Measurements from ENCODE around the gene MIPOL1. TPM values are rescaled to one million over a fixed set of nuclear protein-coding genes. Genes with fewer than 3 reads are reported as not detected.

MIPOL1 gene
- total RNA-seq, 1 experiment from 2014 or later: 15.4 TPM

GRCh38 chr14:37417151-37417550, 219.4 kb downstream of the MIPOL1 start:
- H3K27me3 ChIP-seq (ENCODE audit: insufficient read depth, low read length): no peaks in the 10 kb centered on the region
- no peaks in the 10 kb centered on the region for H3K9me2 ChIP-seq (ENCODE audit: insufficient read depth)
- H2AFZ ChIP-seq (ENCODE audit: low read depth, low read length, poor library complexity, severe bottlenecking): no peak overlapping the region
- H4K20me1 ChIP-seq (ENCODE audit: insufficient read depth): no peaks in the 10 kb centered on the region
- no peak for DNase-seq (ENCODE audit: low read depth, low spot score)
- TF ChIP-seq CBX3 (IDR thresholded peaks at IDR 0.05; ENCODE audit: low read depth) (no peak), FOSL1 (IDR thresholded peaks at IDR 0.05; ENCODE audit: low read depth) (no peak), ELF1 (IDR thresholded peaks at IDR 0.05; ENCODE audit: borderline replicate concordance, low read depth) (no peak), POLR2A (IDR thresholded peaks at IDR 0.05; ENCODE audit: borderline replicate concordance, extremely low read depth, insufficient read depth, insufficient read length) (no peak), ZNF274 (IDR thresholded peaks at IDR 0.05; ENCODE audit: low read depth, low read length) (no peak), SIN3A (IDR thresholded peaks at IDR 0.05; ENCODE audit: low read depth) (no peak), CEBPB (IDR thresholded peaks at IDR 0.05; ENCODE audit: low read depth) (no peak), SP1 (IDR thresholded peaks at IDR 0.05; ENCODE audit: low read depth) (no peak)
- TF ChIP-seq, protein P1, sequence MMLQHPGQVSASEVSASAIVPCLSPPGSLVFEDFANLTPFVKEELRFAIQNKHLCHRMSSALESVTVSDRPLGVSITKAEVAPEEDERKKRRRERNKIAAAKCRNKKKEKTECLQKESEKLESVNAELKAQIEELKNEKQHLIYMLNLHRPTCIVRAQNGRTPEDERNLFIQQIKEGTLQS (IDR thresholded peaks at IDR 0.05): no peak
- TF ChIP-seq, protein P2, sequence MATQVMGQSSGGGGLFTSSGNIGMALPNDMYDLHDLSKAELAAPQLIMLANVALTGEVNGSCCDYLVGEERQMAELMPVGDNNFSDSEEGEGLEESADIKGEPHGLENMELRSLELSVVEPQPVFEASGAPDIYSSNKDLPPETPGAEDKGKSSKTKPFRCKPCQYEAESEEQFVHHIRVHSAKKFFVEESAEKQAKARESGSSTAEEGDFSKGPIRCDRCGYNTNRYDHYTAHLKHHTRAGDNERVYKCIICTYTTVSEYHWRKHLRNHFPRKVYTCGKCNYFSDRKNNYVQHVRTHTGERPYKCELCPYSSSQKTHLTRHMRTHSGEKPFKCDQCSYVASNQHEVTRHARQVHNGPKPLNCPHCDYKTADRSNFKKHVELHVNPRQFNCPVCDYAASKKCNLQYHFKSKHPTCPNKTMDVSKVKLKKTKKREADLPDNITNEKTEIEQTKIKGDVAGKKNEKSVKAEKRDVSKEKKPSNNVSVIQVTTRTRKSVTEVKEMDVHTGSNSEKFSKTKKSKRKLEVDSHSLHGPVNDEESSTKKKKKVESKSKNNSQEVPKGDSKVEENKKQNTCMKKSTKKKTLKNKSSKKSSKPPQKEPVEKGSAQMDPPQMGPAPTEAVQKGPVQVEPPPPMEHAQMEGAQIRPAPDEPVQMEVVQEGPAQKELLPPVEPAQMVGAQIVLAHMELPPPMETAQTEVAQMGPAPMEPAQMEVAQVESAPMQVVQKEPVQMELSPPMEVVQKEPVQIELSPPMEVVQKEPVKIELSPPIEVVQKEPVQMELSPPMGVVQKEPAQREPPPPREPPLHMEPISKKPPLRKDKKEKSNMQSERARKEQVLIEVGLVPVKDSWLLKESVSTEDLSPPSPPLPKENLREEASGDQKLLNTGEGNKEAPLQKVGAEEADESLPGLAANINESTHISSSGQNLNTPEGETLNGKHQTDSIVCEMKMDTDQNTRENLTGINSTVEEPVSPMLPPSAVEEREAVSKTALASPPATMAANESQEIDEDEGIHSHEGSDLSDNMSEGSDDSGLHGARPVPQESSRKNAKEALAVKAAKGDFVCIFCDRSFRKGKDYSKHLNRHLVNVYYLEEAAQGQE (IDR thresholded peaks at IDR 0.05; ENCODE audit: low read depth): no peak
- no TSS peak for BruUV-seq (replicated peaks)
- H3K36me3 ChIP-seq (ENCODE audit: control insufficient read depth in 1 of 2, insufficient read depth in 2 of 2, low read length in 2 of 2): no peaks in the 10 kb centered on the region
- RAD21 ChIA-PET (ENCODE audit: low non-redundant PET in 1 of 2, low total read pairs in 2 of 2, uncharacterized antibody in 2 of 2, unreplicated experiment in 2 of 2): no interaction called here
- CTCF ChIA-PET: no interaction called here
- no peaks in the 10 kb centered on the region for H3K4me1 ChIP-seq (ENCODE audit: control insufficient read depth in 1 of 2, insufficient read depth in 2 of 2, low read length in 2 of 2)
- no peaks in the 10 kb centered on the region for H3K79me2 ChIP-seq (ENCODE audit: insufficient read depth, low read length)
- H3K9ac ChIP-seq (ENCODE audit: low read length): no peak overlapping the region
- H3K27ac ChIP-seq (ENCODE audit: low read depth, low read length): no peak overlapping the region
- no peak overlapping the region for H3K4me2 ChIP-seq (ENCODE audit: low read length)
- no peak for ATAC-seq
- no peaks in the 10 kb centered on the region for H3K9me3 ChIP-seq (ENCODE audit: control insufficient read depth in 1 of 2, insufficient read depth in 1 of 2, low read depth in 1 of 2, low read length in 2 of 2)
- intact Hi-C loops (cut with micrococcal nuclease): no loop called here
- H3K4me3 ChIP-seq (replicated peaks in 1 of 2; ENCODE audit: low read depth in 1 of 2, low read length in 2 of 2): no peak overlapping the region
- POLR2A ChIA-PET: no interaction called here

Measured in HCT116 (cell line).